ENCODE measurements around the gene CHCHD5.
"Not testable (repeated sequence)": the region's sequence is repeated elsewhere in the genome, so short reads cannot be mapped to it uniquely, and the experiment has no call there.

Gene CHCHD5

DNA sequence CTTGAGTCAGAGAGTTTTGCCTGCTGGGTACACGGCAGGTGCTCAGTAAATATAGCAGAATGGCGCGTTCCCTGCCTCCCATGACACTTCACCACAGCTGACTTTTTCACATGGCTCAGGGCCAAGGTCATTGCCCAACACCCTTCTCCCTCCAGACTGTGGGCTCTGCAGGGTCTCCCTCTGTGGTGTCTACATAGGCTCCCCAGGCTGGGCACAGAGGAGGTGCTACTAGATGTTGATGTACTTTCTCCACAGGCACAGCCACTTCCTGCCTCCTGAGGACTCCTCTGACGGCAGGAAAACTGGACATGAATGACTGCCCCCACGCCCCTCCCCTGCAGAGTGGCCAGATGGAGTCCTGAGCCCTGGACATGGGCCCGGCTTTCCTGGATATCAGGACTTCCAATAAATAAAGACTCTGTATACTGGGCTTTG lies 4.2 kb downstream of the CHCHD5 start:
- DNase-seq (ENCODE audit: low spot score): no peak

DNA sequence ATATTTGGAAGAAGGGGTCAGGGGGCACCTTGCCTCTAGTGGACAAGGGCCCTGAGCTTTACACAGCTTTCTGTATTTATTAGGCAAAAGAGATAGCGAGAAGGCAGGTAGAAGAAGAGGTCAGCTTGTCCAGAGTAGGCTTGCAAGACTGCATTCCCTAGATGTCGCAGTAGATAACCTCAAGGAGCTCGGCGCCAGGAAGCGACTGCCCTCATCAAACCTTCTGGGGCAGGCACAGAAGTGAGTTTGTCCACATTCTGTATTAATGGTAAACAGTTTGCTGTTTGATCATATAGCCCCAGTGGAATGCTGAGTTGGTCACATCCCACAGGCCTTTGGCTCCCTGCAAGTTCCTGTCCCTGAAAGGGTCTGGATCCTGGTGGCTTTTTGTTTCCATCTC lies 7.0 kb downstream of the CHCHD5 start:
- DNase-seq (ENCODE audit: low spot score): no peak

DNA sequence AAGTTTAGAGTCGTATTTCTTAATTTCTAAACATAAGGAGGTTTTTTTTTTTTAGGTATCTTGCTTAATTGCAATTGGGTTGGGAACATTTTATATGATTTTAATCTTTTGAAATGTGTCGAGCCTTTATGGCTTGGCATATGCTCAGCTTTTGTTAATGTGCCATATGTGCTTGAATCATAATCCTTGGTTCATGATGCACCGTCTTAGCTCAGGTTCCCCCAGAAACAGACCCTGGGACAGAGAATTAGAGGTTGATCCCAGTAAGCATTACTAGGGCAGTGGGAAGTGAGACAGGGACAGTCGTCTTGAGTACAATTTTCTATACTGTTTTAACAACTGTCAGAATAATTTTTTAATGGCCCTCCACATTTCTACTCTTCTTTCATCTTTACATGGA lies 9.3 kb downstream of the CHCHD5 start:
- no peak for DNase-seq (ENCODE audit: low spot score)

DNA sequence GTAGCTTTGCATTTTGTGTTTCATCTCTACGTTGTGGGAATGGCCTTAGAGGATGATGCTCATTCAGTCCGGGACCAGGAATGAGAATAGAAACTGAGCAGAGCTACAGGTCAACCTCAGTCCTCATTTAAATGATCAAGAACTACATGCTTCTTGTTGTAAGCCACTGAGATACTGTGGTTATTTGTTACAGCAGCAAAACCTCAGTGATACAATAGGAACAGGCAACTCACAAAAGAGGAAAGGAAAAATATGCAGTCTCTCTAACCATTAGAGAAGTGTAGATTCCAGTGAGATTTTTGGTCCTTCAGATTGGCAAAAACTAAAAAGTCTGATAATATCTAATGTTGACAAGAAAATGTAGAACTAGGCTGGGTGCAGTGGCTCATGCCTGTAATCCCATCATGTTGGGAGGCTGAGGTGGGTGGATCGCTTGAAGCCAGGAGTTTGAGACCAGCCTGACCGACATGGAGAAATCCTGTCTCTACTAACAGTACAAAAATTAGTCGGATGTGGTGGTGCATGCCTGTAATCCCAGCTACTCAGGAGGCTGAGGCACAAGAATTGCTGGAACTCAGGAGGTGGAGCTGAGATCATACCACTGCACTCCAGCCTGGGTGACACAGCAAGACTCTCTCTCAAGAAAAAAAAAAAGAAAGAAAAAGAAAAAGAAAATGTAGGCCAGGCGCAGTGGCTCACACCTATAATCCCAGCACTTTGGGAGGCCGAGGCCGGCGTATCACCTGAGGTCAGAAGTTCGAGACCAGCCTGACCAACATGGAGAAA lies 13.3 kb downstream of the CHCHD5 start:
- DNase-seq (ENCODE audit: low spot score): no peak

DNA sequence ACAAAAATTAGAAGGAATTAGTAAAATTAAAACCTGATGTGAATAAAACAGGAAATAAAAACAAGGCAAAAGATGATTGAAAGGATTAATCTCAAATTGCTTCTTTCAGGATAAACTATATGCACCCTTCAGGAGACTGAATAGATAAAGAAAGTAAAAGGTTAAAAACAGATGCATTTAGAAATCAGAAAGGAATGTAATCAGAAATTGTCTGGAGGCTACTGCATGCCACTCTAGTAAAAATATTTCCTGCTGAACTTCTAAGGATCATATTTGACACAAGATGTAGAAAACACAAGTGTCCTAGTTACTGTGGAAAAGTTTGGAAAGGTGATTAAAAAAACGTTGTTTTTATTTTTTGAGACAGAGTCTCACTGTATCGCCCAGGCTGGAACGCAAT lies 16.2 kb downstream of the CHCHD5 start:
- DNase-seq (ENCODE audit: low spot score): no peak

DNA sequence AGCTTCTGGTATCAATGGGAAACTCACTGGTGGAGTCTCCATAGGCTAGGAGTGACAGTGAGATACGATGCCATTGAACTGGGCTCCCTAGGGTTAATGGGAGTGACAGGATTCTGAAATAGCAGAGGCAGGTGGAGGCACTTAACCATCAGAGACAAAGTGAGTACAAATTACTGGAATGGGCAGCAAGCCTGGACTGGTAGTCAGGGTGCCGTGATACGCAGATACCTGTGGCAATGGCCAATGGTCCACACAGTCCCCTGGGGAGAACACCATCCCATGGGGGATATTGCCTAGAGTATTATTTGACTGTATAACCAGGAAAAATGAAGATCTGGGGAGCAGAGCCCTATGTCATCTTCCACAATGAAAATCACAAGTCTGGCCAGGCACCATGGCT lies 17.3 kb downstream of the CHCHD5 start:
- no peak for DNase-seq (ENCODE audit: low spot score)

DNA sequence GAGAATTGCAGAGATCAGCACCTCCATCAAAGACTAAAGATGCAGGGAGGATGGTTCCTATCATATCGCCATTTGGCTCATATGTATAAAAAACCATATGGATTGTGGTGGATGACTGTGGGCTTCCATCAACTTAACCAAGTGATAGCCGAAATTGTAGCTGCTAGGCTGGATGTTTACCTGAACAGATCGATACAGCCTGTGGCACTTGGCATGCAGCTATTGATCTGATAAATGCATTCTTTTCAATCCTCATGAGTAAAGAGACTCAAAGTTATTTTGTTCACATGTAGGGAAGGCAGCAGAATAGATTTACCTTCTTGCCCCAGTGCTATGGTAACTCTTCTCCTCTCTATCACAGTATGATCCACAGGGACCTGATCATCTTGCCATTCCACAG lies 18.5 kb downstream of the CHCHD5 start:
- DNase-seq (ENCODE audit: low spot score): no peak

DNA sequence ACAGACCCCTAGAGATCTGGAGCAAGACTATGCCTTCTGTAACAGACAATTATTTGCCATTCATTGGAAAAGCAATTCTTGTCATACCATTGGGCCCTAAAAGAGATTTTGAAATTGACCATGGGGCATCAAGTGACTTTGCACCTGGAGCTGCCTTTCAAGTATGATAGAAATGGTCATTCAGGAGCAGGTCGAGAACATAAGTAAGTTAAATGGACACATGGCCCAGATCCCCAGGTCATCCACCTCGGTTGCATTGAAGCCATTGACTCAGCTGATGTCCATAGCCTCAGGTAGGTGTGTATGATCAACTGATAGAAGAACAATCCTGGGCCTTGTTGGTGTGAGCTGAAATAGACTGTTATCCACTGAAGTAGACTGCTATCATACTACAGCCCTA lies 19.3 kb downstream of the CHCHD5 start:
- DNase-seq (ENCODE audit: low spot score): no peak

DNA sequence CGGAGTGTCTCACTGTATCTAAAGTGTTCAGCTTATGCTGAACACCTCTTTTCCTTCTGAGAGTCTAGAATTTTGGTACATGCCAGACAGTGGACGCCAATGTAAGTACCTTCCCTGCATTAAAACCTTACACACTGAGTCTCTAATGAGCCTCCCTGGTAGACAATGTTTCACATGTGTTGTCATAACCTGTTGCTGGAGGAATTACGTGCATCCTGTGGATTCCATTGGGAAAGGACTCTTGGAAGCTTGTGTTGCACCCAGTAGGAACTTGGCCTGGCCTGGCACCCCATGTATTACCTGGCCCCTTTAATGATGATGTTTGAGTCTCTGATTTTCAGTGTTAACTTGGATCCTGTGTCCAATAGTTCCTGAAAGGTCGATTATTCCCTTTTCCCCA lies 20.5 kb downstream of the CHCHD5 start:
- no peak for DNase-seq (ENCODE audit: low spot score)

DNA sequence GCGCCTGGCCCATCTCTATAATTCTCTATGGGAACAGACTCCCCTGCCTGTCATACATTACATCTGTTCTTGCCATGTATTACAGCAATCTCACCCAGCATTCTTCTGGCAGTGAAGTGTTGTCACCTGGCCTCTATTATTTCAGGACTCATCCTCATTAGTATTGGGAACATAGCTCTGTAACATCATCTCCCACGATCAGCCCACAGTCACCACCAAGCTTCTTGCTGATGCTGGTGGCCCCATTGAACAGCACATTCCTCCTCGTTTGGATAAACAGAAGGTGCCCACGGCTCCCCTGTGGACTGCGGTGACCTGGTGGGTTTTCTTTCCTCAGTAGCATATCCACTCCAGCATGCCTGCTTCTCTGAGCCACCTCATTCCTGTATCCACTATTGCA lies 21.5 kb downstream of the CHCHD5 start:
- DNase-seq (ENCODE audit: low spot score): no peak

DNA sequence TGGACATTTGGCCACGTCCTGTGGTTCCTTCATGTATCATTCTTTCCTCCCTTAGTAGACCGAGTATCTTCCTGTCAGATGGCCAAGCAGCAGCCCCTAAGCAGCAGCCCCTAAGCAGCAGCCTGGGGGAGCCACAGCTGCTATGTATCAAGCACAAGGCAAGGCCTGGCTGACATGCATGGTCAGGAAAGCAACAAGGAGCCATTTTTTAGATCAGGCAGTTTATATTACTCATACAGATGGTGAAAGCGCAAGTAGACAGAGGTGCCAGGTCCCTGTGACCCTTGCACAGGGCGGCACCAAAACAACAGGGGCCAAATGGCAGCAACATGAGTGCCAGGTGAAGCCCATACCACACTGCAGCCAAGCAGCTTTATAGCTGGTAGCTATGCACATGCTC lies 22.1 kb downstream of the CHCHD5 start:
- no peak for DNase-seq (ENCODE audit: low spot score)

DNA sequence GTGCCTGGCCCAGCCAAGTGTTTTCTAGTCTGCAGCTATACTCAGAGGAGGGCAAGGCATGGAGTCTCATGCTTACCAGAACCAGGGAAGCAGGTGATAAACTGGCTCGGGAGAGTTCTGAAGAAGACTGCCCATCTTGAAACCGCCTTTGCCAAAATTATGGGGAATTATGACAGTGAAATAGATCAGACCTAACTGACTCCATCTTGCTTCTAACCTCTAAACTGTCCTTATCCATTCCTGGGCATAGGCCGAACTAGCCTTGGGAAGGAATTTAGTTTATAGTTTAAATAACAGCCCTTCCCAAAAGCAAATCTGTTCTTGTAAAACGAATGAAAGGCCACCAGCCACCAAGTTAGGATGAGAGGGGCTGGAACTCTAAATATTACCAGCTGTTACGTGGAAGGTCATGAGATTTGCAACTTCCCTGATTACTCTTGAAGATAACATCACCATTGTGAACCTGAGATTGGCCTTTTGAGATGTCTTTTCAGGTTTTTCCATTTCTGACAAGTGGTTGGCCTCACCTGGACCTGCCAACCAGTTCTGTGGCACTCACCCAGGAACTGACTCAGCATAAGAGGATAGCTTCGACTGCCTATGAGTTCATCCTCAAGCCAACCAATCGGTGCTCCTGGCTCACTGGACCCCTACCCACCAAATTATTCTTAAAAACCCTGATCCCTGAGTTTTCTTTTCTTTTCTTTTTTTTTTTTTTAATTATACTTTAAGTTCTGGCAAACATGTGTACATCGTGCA lies 23.4 kb downstream of the CHCHD5 start:
- DNase-seq (ENCODE audit: low spot score): no peak

DNA sequence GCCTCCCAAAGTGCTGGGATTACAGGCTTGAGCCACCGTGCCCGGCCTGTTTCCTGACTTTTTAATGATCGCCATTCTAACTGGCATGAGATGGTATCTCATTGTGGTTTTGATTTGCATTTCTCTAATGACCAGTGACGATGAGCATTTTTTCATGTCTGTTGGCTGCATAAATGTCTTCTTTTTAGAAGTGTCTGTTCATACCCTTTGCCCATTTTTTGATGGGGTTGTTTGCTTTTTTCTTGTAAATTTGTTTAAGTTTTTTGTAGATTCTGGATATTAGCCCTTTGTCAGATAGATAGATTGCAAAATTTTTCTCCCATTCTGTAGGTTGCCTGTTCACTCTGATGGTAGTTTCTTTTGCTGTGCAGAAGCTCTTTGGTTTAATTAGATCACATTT lies 24.9 kb downstream of the CHCHD5 start:
- not testable (repeated sequence) for DNase-seq (ENCODE audit: low spot score)

DNA sequence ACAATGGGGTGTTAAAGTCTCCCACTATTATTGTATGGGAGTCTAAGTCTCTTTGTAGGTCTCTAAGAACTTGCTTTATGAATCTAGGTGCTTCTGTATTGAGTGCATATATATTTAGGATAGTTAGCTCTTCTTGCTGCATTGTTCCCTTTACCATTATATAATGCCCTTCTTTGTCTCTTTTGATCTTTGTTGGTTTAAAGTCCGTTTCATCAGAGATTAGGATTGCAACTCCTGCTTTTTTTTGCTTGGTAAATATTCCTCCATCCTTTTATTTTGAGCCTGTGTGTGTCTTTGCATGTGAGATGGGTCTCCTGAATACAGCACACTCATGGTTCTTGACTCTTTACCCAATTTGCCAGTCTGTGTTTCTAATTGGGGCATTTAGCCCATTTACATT lies 27.9 kb downstream of the CHCHD5 start:
- not testable (repeated sequence) for DNase-seq (ENCODE audit: low spot score)

DNA sequence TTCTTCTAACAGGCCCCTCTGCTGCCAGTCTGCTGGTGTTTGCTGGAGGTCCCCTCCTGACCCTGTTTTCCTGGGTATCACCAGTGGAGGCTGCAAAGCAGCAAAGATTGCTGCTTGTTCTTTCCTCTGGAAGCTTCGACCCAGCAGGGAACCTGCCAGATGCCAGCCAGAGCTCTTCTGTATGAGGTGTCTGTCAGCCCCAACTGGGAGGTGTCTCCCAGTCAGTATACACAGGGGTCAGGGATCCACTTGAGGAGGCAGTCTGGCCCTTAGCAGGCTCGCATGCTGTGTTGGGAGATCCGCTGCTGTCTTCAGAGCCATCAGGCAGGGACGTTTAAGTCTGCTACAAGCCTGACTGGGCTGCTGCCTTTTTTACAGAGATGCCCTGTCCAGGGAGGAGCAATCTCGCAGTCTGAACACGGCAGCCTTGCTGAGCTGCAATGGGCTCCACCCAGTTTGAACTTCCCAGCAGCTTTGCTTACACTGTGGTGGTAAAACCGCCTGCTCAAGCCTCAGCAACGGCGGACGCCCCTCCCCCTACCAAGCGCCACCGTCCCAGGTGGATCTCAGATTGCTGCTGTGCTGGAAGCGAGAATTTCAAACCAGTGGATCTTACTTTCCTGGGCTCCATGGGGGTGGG lies 29.9 kb downstream of the CHCHD5 start:
- DNase-seq (ENCODE audit: low spot score): no peak

DNA sequence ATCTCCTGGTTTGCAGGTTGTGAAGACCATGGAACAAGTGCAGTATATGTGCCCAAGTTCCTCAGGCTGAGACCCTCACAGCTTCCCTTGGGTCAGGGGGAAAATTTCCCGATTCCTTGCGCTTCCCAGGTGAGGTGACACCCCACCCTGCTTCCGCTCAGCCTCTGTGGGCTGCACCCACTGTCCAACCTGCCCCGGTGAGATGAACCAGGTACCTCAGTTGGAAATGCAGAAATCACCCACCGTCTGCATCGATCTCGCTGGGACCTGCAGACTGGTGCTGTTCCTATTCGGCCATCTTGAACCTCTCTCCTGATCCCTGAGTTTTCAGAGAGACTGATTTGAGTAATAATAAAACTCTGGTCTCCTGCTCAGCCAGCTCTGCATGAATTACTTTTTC lies 30.6 kb downstream of the CHCHD5 start:
- no peak for DNase-seq (ENCODE audit: low spot score)

DNA sequence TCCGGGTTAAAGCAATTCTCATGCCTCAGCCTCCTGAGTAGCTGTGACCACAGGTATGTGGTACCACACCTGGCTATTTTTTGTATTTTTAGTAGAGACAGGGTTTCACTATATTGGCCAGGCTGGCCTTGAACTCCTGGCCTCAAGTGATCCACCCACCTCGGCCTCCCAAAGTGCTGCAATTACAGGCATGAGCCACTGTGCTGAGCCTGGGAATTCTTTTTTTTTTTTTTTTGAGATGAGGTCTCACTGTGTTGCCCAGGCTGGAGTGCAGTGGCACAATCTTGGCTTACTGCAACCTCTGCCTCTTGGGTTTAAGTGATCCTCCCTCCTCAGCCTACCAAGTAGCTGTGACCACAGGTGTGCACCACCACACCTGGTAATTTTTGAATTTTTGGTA lies 31.4 kb downstream of the CHCHD5 start:
- DNase-seq (ENCODE audit: low spot score): not testable (repeated sequence)

DNA sequence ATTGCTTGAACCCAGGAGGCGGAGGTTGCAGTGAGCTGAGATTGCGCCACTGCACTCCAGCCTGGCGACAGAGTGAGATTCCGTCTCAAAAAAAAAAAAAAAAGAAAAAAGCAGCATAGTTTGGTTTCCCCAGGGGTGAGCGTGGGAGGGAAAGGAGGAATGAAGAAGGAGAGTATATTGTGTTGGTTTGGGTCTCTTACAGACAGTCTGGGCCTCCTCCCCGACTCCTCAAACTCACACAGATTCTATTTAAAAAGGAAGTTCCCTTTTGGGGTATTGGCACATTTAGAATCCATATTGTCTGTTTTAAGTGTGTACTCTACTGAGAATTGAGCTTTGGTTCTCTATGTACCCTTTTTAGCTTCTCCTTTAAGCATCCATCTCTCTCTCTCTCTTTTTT lies 34.0 kb downstream of the CHCHD5 start:
- DNase-seq (ENCODE audit: low spot score): no peak

DNA sequence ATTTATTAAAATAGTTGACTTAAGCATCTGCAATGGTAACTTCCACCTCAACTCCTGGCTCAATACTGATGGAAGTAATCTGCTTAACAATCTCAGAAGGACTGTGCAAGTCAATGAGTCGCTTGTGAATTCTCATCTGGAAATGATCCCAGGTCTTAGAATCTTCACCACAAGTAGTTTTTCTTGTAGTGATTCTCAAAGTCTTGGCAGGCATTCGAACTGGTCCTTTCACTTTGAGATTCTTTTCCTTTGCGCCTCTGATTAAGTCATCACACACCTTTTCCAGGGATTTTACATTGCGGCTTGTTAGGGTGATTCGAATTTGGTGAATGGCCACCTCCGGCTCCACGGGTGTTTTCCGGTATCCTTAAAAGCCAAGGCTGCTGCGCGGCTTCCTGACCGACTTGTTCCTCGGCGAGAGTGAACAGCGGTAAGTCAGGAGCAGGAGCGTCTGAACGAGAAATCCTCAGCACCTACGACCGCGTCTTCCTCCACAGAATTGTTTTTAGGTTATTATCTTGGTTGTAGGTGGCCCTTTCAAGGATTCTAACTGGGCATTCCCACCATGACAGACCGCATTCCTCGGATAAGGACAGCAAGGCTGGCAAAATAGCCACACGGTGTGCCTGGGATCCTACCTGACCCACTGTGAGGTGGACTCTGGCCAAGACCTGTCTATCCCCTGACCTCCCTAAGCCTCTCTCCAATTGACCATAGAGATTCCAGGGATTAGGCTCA lies 37.5 kb downstream of the CHCHD5 start:
- DNase-seq (ENCODE audit: low spot score): no peak

DNA sequence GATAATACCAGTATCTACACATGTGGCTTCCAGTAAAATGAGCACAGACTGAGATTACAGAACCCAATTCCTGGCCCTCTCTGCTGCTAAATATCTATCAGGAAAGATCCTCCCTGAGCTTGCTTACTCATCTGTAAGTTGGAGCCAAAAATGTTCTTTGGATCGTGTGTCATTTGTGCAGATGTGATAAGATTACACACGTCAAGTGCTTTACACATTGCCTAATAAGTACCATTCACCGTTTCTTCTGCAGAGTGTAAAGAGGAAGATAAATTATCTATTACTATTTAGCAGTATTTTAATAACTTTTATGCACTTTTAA lies 38.1 kb downstream of the CHCHD5 start:
- no peak for DNase-seq (ENCODE audit: low spot score)

DNA sequence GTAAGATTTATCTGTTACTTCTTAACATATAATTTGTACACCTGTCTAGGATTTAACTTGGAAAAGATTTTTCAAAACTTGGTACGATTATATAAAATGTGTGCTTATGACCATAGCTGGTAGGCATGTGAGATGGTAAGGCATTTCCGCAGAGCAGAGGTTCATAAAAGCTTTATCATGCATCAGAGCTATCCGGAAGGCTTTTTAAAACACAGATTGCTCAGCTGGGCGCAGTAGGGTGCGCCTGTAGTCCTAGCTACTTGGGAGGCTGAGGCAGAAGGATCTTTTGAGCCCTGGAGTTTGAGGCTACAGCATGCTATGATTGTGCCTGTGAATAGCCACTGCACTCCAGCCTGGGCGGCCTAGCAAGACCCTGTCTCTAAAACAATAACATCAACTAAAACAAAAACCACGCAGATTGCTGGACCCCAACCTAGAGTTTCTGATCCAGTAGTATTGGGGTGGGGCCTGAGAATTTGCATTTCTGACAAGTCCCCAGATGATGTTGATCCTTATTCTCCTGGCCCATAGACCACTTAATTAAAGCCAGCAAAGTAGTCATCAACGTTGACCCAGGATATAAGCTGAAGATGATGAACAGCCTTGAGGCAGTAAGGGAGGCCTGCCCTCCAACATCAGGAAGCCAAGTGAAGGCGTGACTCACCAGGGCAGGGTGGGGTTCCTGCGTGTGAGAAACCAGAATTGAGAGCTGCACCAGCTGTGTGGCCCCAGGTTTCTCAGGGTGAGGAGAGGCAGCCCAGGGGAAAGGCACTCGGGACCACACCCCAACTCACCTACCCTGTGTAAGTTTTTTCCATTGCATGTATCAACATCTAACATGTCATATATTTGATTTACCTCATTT lies 39.7 kb downstream of the CHCHD5 start:
- peak; percentile 84 for DNase-seq (ENCODE audit: low spot score)
